ENCODE results near the gene CELSR1.

The CELSR1 gene

GRCh38 chr22:46569848-46570695 lies 32.7 kb upstream of the CELSR1 start:
- TF ChIP-seq, protein P1, sequence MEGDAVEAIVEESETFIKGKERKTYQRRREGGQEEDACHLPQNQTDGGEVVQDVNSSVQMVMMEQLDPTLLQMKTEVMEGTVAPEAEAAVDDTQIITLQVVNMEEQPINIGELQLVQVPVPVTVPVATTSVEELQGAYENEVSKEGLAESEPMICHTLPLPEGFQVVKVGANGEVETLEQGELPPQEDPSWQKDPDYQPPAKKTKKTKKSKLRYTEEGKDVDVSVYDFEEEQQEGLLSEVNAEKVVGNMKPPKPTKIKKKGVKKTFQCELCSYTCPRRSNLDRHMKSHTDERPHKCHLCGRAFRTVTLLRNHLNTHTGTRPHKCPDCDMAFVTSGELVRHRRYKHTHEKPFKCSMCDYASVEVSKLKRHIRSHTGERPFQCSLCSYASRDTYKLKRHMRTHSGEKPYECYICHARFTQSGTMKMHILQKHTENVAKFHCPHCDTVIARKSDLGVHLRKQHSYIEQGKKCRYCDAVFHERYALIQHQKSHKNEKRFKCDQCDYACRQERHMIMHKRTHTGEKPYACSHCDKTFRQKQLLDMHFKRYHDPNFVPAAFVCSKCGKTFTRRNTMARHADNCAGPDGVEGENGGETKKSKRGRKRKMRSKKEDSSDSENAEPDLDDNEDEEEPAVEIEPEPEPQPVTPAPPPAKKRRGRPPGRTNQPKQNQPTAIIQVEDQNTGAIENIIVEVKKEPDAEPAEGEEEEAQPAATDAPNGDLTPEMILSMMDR (IDR thresholded peaks at IDR 0.05; ENCODE audit: borderline replicate concordance, control extremely low read depth, extremely low read depth, insufficient read depth, missing control alignments): no peak
- no peak for DNase-seq (ENCODE audit: low spot score)
- in situ Hi-C loops (cut with MboI; ENCODE audit: low sequenced_read_pairs, unreplicated experiment): loop anchor here (10.0 kb wide), 1 partner anchor 115 kb away; no protein-coding TSS in a partner anchor

DNA sequence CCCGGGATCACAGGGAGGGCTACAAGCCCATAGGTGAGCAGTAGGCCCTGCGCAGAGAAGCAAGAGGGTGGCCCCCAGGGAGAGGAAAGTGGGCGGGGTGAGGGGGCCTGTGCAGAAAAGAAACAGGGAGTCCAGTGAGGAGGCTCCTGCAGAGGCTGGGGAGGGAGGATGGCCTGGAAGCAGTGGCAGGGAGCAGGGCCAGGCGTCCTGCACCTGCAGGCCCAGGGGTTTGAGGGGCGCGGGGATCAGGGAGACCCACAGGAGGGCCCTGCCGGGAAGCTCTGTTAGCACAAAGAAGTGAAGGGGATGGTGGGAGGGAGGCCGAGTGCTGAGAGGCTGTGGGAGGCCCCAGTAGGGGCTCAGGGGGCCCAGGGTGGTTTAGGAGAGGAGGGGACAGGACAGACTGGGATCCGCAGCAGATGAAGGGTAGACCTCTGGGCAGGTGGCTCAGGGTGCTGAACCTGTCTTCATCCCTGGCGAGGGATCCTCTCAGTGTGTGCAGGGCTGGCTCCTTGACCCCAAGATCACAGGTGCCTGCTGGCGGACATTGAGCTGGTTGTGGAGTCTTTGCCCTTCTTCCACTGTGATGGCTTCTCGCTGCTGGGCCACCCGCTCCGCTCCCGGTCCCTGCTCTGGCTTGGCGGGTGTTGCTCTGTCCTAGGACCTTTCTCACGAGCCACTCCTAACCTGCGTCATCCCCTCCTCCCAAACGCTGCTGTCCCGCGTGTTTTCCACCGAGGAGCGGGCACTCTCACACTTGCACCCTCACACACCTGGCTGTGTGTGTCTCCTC lies 31.8 kb upstream of the CELSR1 start:
- in situ Hi-C loops (cut with MboI; ENCODE audit: low sequenced_read_pairs, unreplicated experiment): loop anchor here (10.0 kb wide), 1 partner anchor 116 kb away; no protein-coding TSS in a partner anchor

DNA sequence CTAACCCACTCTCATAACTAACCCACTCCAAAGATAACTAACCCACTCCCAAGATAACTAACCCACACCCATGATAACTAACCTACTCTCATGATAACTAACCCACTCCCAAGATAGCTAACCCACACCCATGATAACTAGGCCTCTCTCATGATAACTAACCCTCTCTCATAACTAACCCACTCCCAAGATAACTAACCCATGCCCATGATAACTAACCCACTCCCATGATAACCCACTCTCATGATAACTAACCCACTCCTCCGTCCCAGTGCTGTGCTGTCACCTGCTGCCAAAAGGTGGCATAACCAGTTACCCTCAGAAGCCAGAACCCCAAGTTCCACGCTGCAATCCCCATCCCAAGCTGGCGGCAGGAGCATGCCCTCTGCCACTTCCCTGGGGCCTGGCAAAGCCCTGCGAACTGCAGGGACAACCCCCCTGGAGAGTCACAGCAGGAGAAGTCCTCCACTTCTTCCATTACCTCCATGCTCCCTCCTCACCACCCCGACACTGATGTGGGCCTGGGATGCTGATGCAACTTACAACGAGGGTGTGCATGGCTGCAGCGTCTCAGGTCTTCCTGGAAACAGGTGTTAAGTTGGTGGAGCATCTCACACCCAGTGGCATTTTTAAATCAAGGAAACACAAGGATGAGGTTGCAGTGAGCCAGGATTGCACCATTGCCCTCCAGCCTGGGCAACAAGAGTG lies 30.8 kb upstream of the CELSR1 start:
- TF ChIP-seq, protein P1 (IDR thresholded peaks at IDR 0.05; ENCODE audit: borderline replicate concordance, control extremely low read depth, extremely low read depth, insufficient read depth, missing control alignments): no peak
- in situ Hi-C loops (cut with MboI; ENCODE audit: low sequenced_read_pairs, unreplicated experiment): loop anchor here (10.0 kb wide), 1 partner anchor 117 kb away; no protein-coding TSS in a partner anchor
- DNase-seq (ENCODE audit: low spot score): no peak

More for the DNA sequence above, 31.8 kb upstream of the CELSR1 start:
- DNase-seq (ENCODE audit: low spot score): no peak
- TF ChIP-seq, protein P1 (IDR thresholded peaks at IDR 0.05; ENCODE audit: borderline replicate concordance, control extremely low read depth, extremely low read depth, insufficient read depth, missing control alignments): no peak

DNA sequence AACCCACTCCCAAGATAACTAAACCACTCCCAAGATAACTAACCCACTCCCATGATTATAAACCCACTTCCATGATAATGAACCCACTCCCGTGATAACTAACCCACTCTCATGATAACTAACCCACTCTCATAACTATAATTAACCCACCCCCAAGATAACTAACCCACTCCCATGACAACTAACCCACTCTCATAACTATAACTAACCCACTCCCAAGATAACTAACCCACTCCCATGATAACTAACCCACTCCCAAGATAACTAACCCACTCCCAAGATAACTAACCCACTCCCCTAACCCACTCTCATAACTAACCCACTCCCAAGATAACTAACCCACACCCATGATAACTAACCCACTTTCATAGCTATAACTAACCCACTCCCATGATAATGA lies 30.1 kb upstream of the CELSR1 start:
- no peak for DNase-seq (ENCODE audit: low spot score)
- TF ChIP-seq, protein P1 (IDR thresholded peaks at IDR 0.05; ENCODE audit: borderline replicate concordance, control extremely low read depth, extremely low read depth, insufficient read depth, missing control alignments): no peak
- in situ Hi-C loops (cut with MboI; ENCODE audit: low sequenced_read_pairs, unreplicated experiment): loop anchor here (10.0 kb wide), 1 partner anchor 117 kb away; no protein-coding TSS in a partner anchor

GRCh38 chr22:46564084-46564714 lies 26.8 kb upstream of the CELSR1 start:
- TF ChIP-seq, protein P1 (IDR thresholded peaks at IDR 0.05; ENCODE audit: borderline replicate concordance, control extremely low read depth, extremely low read depth, insufficient read depth, missing control alignments): no peak
- no peak for DNase-seq (ENCODE audit: low spot score)
- in situ Hi-C loops (cut with MboI; ENCODE audit: low sequenced_read_pairs, unreplicated experiment): loop anchor here (10.0 kb wide), 1 partner anchor 121 kb away; no protein-coding TSS in a partner anchor
